Measurements from ENCODE around the gene SNORC. TPM values are rescaled to one million over a fixed set of nuclear protein-coding genes. Genes with fewer than 3 reads are reported as not detected.

The SNORC gene
- total and polyA plus RNA-seq, 2 of the 13 experiments (the other 11 are each of a cell fraction or from before 2014, with no cell fraction given): 59.1 to 86.1 TPM

GRCh38 chr2:232873909-232874641, 4.0 kb downstream of the SNORC start (continued):
- TF ChIP-seq ZNF292 (CRISPR knock-in tag; IDR thresholded peaks at IDR 0.05; ENCODE audit: borderline replicate concordance, low read depth): no peak
- 0 out of 2 replicates have a peak, but pooled peaks have one; percentile 14 for TF ChIP-seq MAX (IDR thresholded peaks at IDR 0.05)
- no peak for TF ChIP-seq ZBTB14 (CRISPR knock-in tag; IDR thresholded peaks at IDR 0.05)
- 0 out of 2 replicates have a peak, but pooled peaks have one; percentile 6 for TF ChIP-seq ATF2 (CRISPR knock-in tag; IDR thresholded peaks at IDR 0.05)
- no peak for TF ChIP-seq KLF13 (CRISPR knock-in tag; IDR thresholded peaks at IDR 0.05)
- TF ChIP-seq PCBP1 (IDR thresholded peaks at IDR 0.05; ENCODE audit: borderline replicate concordance, low read depth, low read length): no peak
- TF ChIP-seq ZNF660 (CRISPR knock-in tag; IDR thresholded peaks at IDR 0.05; ENCODE audit: borderline replicate concordance, low read depth): no peak
- TF ChIP-seq ZNF772 (CRISPR knock-in tag; IDR thresholded peaks at IDR 0.05): peak; percentile 67; the same call in 1 of the 2 replicates
- TF ChIP-seq ZNF451 (CRISPR knock-in tag; IDR thresholded peaks at IDR 0.05): 0 out of 2 replicates have a peak, but pooled peaks have one; percentile 48
- no peak for TF ChIP-seq ATF7-NPFF (CRISPR knock-in tag; IDR thresholded peaks at IDR 0.05; ENCODE audit: low read depth)
- peak; percentile 91 for TF ChIP-seq ZNF777 (CRISPR knock-in tag; IDR thresholded peaks at IDR 0.05)
- TF ChIP-seq PAXIP1 (CRISPR knock-in tag; conservative IDR thresholded peaks at IDR 0.05): peak; percentile 29; the same call in 1 of the 2 replicates
- no peak for TF ChIP-seq RBM39 (IDR thresholded peaks at IDR 0.05; ENCODE audit: low read depth, low read length, poor library complexity, severe bottlenecking)
- TF ChIP-seq ZNF34 (CRISPR knock-in tag; IDR thresholded peaks at IDR 0.05; ENCODE audit: borderline replicate concordance): no peak
- 0 out of 2 replicates have a peak, but pooled peaks have one; percentile 39 for TF ChIP-seq ZXDC (CRISPR knock-in tag; IDR thresholded peaks at IDR 0.05)
- TF ChIP-seq ZNF878 (CRISPR knock-in tag; IDR thresholded peaks at IDR 0.05): no peak
- 0 out of 2 replicates have a peak, but pooled peaks have one; percentile 45 for TF ChIP-seq SMAD9 (CRISPR knock-in tag; IDR thresholded peaks at IDR 0.05)
- TF ChIP-seq DMAP1 (CRISPR knock-in tag; IDR thresholded peaks at IDR 0.05): peak; percentile 65; the same call in 1 of the 2 replicates
